ENCODE results near the gene COQ8B. TPM values are rescaled to one million over a fixed set of nuclear protein-coding genes. Genes with fewer than 3 reads are reported as not detected.

Gene COQ8B
- total RNA-seq, 2 donors from 2014 or later = 23.3 to 26.6 TPM

DNA sequence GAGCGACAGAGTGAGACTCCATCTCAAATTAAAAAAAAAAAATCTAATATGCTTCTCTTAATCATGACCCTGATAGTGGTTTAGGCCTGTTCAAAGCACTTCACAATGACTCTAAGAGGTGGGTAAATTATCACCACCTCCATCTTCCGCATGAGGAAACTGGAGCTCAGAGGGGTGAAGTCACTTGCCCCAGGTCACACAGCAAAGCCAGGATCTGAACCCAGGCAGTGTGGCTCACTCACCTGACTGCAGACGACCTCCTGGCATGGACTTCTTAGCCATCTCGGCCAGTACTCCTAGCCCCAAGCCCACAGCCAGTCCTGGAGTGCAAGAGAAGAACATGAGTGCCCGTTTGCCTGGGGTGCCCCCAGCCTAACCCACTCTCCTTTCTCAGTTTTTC lies 6.9 kb downstream of the COQ8B start:
- no peak overlapping the region for H3K27ac ChIP-seq
- no peak for DNase-seq (ENCODE audit: low spot score)
- TF ChIP-seq, protein P1, sequence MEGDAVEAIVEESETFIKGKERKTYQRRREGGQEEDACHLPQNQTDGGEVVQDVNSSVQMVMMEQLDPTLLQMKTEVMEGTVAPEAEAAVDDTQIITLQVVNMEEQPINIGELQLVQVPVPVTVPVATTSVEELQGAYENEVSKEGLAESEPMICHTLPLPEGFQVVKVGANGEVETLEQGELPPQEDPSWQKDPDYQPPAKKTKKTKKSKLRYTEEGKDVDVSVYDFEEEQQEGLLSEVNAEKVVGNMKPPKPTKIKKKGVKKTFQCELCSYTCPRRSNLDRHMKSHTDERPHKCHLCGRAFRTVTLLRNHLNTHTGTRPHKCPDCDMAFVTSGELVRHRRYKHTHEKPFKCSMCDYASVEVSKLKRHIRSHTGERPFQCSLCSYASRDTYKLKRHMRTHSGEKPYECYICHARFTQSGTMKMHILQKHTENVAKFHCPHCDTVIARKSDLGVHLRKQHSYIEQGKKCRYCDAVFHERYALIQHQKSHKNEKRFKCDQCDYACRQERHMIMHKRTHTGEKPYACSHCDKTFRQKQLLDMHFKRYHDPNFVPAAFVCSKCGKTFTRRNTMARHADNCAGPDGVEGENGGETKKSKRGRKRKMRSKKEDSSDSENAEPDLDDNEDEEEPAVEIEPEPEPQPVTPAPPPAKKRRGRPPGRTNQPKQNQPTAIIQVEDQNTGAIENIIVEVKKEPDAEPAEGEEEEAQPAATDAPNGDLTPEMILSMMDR (IDR thresholded peaks at IDR 0.05) = no peak
- peaks cover 34% of the 10 kb centered on the region for H3K36me3 ChIP-seq
- no peak overlapping the region for H3K4me3 ChIP-seq
- H3K4me1 ChIP-seq = peaks cover 0 to 31% of the 10 kb centered on the region in 2 donors
- no peaks in the 10 kb centered on the region for H3K27me3 ChIP-seq
- no peaks in the 10 kb centered on the region for H3K9me3 ChIP-seq

DNA sequence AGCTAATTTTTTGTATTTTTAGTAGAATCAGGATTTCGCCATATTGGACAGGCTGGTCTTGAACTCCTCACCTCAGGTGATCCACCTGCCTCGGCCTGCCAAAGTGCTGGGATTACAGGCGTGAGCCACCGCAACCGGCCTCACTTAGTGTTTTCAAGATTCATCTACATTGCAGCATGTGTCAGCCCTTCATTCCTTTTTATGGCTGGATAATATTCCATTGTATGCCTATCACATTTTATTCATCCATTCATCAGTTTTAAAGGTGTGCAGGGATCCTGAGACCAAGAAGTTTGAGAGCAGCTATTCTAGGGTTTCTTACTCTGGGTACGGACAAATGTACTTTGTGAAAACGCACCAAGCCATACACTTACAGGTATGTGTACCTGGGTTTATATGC lies 9.1 kb downstream of the COQ8B start:
- no peaks in the 10 kb centered on the region for H3K27me3 ChIP-seq
- H3K27ac ChIP-seq = peak overlapping the region in 1 of 2 donors; percentile 78
- H3K36me3 ChIP-seq = peaks cover 46% of the 10 kb centered on the region
- H3K9me3 ChIP-seq = no peaks in the 10 kb centered on the region
- no peak overlapping the region for H3K4me3 ChIP-seq
- no peak for DNase-seq (ENCODE audit: low spot score)
- TF ChIP-seq, protein P1 (IDR thresholded peaks at IDR 0.05) = no peak
- H3K4me1 ChIP-seq = peaks cover 0 to 20% of the 10 kb centered on the region in 2 donors

DNA sequence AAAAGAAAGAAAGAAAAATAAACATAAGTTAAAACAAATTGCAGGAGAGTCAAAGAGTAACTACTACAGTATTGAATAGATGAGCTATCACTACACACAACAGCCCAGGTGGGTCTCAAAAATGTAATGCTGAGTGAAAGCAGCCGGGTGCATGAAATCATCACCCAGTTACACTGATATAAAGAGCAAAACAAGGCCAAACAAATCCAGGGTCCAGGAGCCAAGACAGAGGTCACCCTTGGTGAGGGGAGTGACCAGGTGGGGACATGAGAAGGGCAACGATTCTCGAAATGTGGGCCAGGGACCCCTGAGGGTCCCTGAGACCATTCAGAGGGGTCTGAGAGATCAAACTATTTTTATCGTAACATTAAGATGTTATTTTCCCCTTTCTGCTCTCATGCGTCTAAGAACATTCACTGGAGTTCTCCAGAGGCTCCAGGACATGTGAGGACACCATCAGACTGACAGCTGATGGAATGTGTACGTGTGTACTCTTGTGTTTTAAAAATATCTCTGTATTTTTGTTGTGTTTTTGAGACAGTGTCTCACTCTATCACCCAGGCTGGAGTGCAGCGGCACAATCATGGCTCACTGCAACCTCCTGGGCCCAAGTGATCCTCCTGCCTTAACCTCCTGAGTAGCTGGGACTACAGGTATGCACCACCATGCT lies 10.6 kb downstream of the COQ8B start:
- Histone ChIP-seq H3K4me3 (no peak overlapping the region), H3K4me1 (peaks cover 0 to 20% of the 10 kb centered on the region in 2 donors), H3K27me3 (no peaks in the 10 kb centered on the region), H3K36me3 (peaks cover 60% of the 10 kb centered on the region), H3K27ac (peak overlapping the region; percentile 78 to 81), H3K9me3 (no peaks in the 10 kb centered on the region)
- DNase-seq (ENCODE audit: low spot score) = no peak
- TF ChIP-seq, protein P1 (IDR thresholded peaks at IDR 0.05) = no peak

DNA sequence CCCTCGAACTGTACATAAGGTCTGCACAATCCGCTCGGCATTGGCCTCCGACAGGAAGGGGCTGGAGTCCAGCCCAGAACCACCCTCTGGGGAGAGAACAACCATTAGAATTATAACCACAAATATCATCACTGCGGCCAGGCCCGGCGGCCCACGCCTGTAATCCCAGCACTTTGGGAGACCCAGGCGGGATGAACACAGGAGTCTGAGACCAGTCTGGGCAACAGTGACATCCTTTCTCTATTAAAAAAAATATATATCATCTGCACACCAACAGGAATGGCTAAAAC lies 11.4 kb downstream of the COQ8B start:
- H3K4me1 ChIP-seq = peaks cover 0 to 20% of the 10 kb centered on the region in 2 donors
- peaks cover 60% of the 10 kb centered on the region for H3K36me3 ChIP-seq
- no peak for DNase-seq (ENCODE audit: low spot score)
- TF ChIP-seq, protein P1 (IDR thresholded peaks at IDR 0.05) = no peak
- peak overlapping the region; percentile 78 to 81 for H3K27ac ChIP-seq
- no peaks in the 10 kb centered on the region for H3K27me3 ChIP-seq
- H3K9me3 ChIP-seq = no peaks in the 10 kb centered on the region
- no peak overlapping the region for H3K4me3 ChIP-seq

DNA sequence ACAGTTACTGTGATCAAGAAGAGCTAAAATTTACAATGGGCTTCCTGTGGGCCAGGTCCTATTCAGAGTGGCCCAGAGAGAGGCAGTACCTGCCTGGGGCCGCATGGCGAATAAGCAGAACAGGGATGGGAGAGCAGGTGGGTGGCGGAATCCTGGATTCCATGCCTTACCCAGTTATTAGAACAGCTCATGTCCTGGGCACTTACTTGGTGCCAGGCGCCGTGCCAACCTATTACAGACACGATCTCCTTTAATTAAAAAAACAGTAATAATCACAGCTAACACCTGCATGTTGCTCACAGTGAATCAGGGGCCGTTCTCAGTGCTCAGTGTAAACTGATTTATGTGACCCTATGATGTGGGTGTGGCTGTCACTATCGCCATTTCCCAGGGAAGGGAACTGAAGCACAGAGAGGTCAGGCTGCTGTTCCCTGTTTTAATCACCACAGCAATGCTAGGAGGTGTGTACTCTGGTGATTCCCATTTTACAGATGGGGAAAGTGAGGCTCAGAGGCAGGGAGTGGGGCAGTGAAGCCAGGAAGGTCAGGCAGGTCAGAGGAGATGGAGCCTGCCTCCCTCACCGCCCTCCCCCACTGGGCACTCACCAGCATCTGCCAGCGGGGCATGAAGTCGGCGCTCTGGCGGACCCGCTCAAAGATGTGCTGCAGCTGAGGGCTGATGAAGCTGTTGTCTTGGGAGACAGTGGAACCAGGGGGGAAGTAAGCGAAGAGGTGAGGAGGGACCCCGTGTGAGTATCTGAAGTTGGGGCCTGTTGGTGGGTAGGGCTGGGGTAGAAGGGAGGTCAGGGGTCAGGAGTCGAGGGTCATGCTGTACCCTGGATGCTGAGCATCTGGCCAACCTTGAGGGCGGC lies 12.0 kb downstream of the COQ8B start:
- H3K4me1 ChIP-seq = peaks cover 0 to 20% of the 10 kb centered on the region in 2 donors
- peak overlapping the region; percentile 78 to 81 for H3K27ac ChIP-seq
- TF ChIP-seq, protein P1 (IDR thresholded peaks at IDR 0.05) = no peak
- H3K36me3 ChIP-seq = peaks cover 59% of the 10 kb centered on the region
- DNase-seq (ENCODE audit: low spot score) = no peak
- no peaks in the 10 kb centered on the region for H3K9me3 ChIP-seq
- no peak overlapping the region for H3K4me3 ChIP-seq
- no peaks in the 10 kb centered on the region for H3K27me3 ChIP-seq
